Endothelial cell of umbilical vein (primary cell): ENCODE results near the gene LRP1B. TPM values are rescaled to one million over a fixed set of nuclear protein-coding genes. Genes with fewer than 3 reads are reported as not detected.

Experiments
- BruUV-seq: library from RNA; stranded (reverse); fragments of 400-500 nt; replicated peaks from 2 replicates; lab custom pipeline; 2021; lab: Mats Ljungman, UMichigan
- CTCF ChIA-PET: fragments of 300-600, 350-600 bp; sonication (Branson Sonifier 250); formaldehyde crosslinking; loops from one replicate; lab custom pipeline; 2021; ENCODE audit warnings: antibody characterized with exemption, inconsistent platforms; lab: Charles Lee
- POLR2A ChIA-PET: fragments of 300-600, 350-600 bp; sonication (Branson Sonifier 250); formaldehyde crosslinking; loops from one replicate; lab custom pipeline; 2021; ENCODE audit warnings: antibody characterized with exemption, inconsistent platforms; lab: Charles Lee
- DNase-seq: peaks from one replicate; pipeline ENCODE4 v3.0.0-alpha.2; 2011; ENCODE audit warnings: low read depth, low spot score
- FAIRE-seq: peaks from 2 replicates; lab custom pipeline; 2011; peaks lifted over from hg19 to GRCh38; lab: Jason Lieb, UNC
- H2AFZ ChIP-seq: 2 replicates; pipeline ENCODE4 v1.6.0; 2012; ENCODE audit warnings: low read depth, low read length, control low read depth, inconsistent platforms
- H3K27ac ChIP-seq: 2 replicates; pipeline ENCODE4 v1.5.1; 2011; ENCODE audit warnings: low read depth, mild to moderate bottlenecking, control low read depth, low read length, moderate library complexity; ENCODE audit not compliant: insufficient read depth
- H3K27me3 ChIP-seq, 2 experiments: 2 replicates each; pipeline versions ENCODE4 v1.6.0 to v1.6.1; 2011; ENCODE audit warnings: low read length in 2 of 2, mixed read lengths in 1 of 2; ENCODE audit not compliant: control insufficient read depth in 2 of 2, insufficient read depth in 2 of 2
- H3K36me3 ChIP-seq, 2 experiments: 2 replicates in 1 of 2; 3 replicates in 1 of 2; pipeline ENCODE4 v1.5.1; 2011; ENCODE audit warnings: low read length in 2 of 2, mild to moderate bottlenecking in 1 of 2, moderate library complexity in 1 of 2; ENCODE audit not compliant: control insufficient read depth in 2 of 2, insufficient read depth in 2 of 2; ENCODE audit errors: extremely low read depth in 1 of 2
- H3K4me1 ChIP-seq: 3 replicates; pipeline ENCODE4 v1.5.1; 2011; ENCODE audit warnings: mild to moderate bottlenecking, low read length; ENCODE audit not compliant: control insufficient read depth, insufficient read depth; ENCODE audit errors: extremely low read depth
- H3K4me2 ChIP-seq: 2 replicates; pipeline ENCODE4 v1.6.1; 2011; ENCODE audit warnings: low read length, control low read depth, mixed read lengths; ENCODE audit not compliant: insufficient read depth
- H3K4me3 ChIP-seq, 3 experiments: fragments of 200-600 bp in 1 of 3; sonication (generic), shearing (Covaris generic) in 1 of 3; replicated peaks in 1 of 3; 2 replicates each; pipeline ENCODE4 v1.5.1; 2011 to 2016; ENCODE audit warnings: control low read depth in 3 of 3, low read length in 3 of 3, mild to moderate bottlenecking in 2 of 3, inconsistent platforms in 1 of 3, low read depth in 1 of 3, moderate library complexity in 1 of 3; ENCODE audit not compliant: insufficient read depth in 1 of 3
- H3K79me2 ChIP-seq: 2 replicates; pipeline ENCODE4 v1.6.0; 2012; ENCODE audit warnings: low read length, inconsistent platforms; ENCODE audit not compliant: control insufficient read depth, insufficient read depth
- H3K9ac ChIP-seq: replicated peaks from 2 replicates; pipeline ENCODE3; 2011; ENCODE audit warnings: low read length, control low read depth; ENCODE audit not compliant: insufficient read depth; ENCODE audit errors: extremely low read depth
- H3K9me1 ChIP-seq: replicated peaks from 3 replicates; pipeline ENCODE4 v1.6.0; 2011; ENCODE audit warnings: mild to moderate bottlenecking, low read length; ENCODE audit not compliant: control insufficient read depth, insufficient read depth; ENCODE audit errors: extremely low read depth
- H3K9me3 ChIP-seq: replicated peaks from 2 replicates; pipeline ENCODE4 v1.5.1; 2012; ENCODE audit warnings: low read length, inconsistent platforms; ENCODE audit not compliant: control insufficient read depth, insufficient read depth
- H4K20me1 ChIP-seq: replicated peaks from 2 replicates; pipeline ENCODE3; 2011; ENCODE audit warnings: mild to moderate bottlenecking, low read length; ENCODE audit not compliant: control insufficient read depth, insufficient read depth; ENCODE audit errors: extremely low read depth
- CTCF ChIP-seq, 2 donors: IDR thresholded peaks; 1 replicate in 1 of 2; 2 replicates in 1 of 2; pipeline ENCODE4 v1.5.1; 2011; ENCODE audit warnings: low read length in 2 of 2, mild to moderate bottlenecking in 2 of 2, moderate library complexity in 2 of 2, control low read depth in 1 of 2, inconsistent platforms in 1 of 2, low read depth in 1 of 2; ENCODE audit not compliant: insufficient read depth in 1 of 2; ENCODE audit errors: extremely low read depth in 1 of 2
- EZH2 ChIP-seq: IDR thresholded peaks from 2 replicates; pipeline ENCODE4 v1.6.1; 2012; ENCODE audit warnings: borderline replicate concordance, low read depth, mild to moderate bottlenecking, moderate library complexity, low read length, inconsistent platforms; ENCODE audit not compliant: severe bottlenecking
- FOS ChIP-seq: IDR thresholded peaks from 2 replicates; pipeline ENCODE4 v1.6.1; 2011; ENCODE audit warnings: mild to moderate bottlenecking, low read length, moderate library complexity, borderline replicate concordance; ENCODE audit not compliant: insufficient read depth
- GATA2 ChIP-seq: IDR thresholded peaks from 2 replicates; pipeline ENCODE4 v1.7.0; 2011; ENCODE audit warnings: low read depth, mild to moderate bottlenecking, moderate library complexity, mixed read lengths, low read length; ENCODE audit not compliant: insufficient read length, insufficient read depth
- MAX ChIP-seq: IDR thresholded peaks from 2 replicates; pipeline ENCODE4 v1.6.1; 2011; ENCODE audit not compliant: insufficient read depth, insufficient read length
- MYC ChIP-seq: IDR thresholded peaks from one replicate; pipeline ENCODE4 v1.6.1; 2011; ENCODE audit warnings: mild to moderate bottlenecking, low read depth, low read length
- POLR2A ChIP-seq: IDR thresholded peaks from 2 replicates; pipeline ENCODE4 v1.6.1; 2012; ENCODE audit warnings: low read depth, mild to moderate bottlenecking, control low read depth, low read length
- dilution Hi-C: fragments of 300-500 bp; cut with MboI; formaldehyde crosslinking; loops from one replicate; pipeline ENCODE4 v1.15.0; 2019; ENCODE audit warnings: low sequenced_read_pairs; ENCODE audit not compliant: extremely low pct_ligation_motif_present
- intact Hi-C: fragments of 100-400 bp; cut with micrococcal nuclease; formaldehyde crosslinking; loops from one replicate; pipeline ENCODE4 v1.10.0; 2022
- polyA plus RNA-seq, 4 experiments: library from polyadenylated mRNA; depleted of rRNA in 3 of 4; stranded (reverse) in 3 of 4; unstranded in 1 of 4; fragments of >200 nt; gene quantifications; 2 replicates each; pipeline versions ENCODE4 v1.2.1 to v1.2.3, GENCODE V29; 2011 to 2012; ENCODE audit warnings: missing spikeins in 1 of 4
- total RNA-seq: library from RNA; stranded (reverse); gene quantifications from 2 replicates; pipeline ENCODE4 v1.2.3, GENCODE V29; 2021

LRP1B gene
- total and polyA plus RNA-seq, 2 donors (not counting 3 experiments of a cell fraction or from before 2014, with no cell fraction given): 0.03 to 0.07 TPM

- DNase-seq (no peak), FAIRE-seq (no peak)
- Histone ChIP-seq H3K4me3 (no peak overlapping the region), H3K4me2 (no peak overlapping the region), H3K4me1 (no peaks in the 10 kb centered on the region), H3K9me3 (no peaks in the 10 kb centered on the region), H2AFZ (no peak overlapping the region), H3K9me1 (no peaks in the 10 kb centered on the region), H3K79me2 (no peaks in the 10 kb centered on the region), H3K27ac (no peak overlapping the region), H3K36me3 (no peaks in the 10 kb centered on the region), H3K9ac (no peak overlapping the region), H4K20me1 (no peaks in the 10 kb centered on the region), H3K27me3 (no peaks in the 10 kb centered on the region)
- intact Hi-C loops (no loop called here), dilution Hi-C loops (no loop called here)
- POLR2A ChIA-PET: no interaction called here
- no TSS peak for BruUV-seq
- CTCF ChIA-PET: no interaction called here
- TF ChIP-seq POLR2A (no peak), MAX (no peak), EZH2 (no peak), CTCF (IDR thresholded peaks at IDR 0.05; ENCODE audit: extremely low read depth in 1 of 2, insufficient read depth in 1 of 2, low read depth in 1 of 2, low read length in 2 of 2) (no peak), MYC (no peak), FOS (no peak)
These were observed 655.0 kb downstream of the LRP1B start for GRCh38 chr2:141475801-141476200.

- Histone ChIP-seq H3K4me1 (no peaks in the 10 kb centered on the region), H2AFZ (no peak overlapping the region), H3K9ac (no peak overlapping the region), H3K27ac (no peak overlapping the region), H3K27me3 (no peaks in the 10 kb centered on the region), H3K4me2 (no peak overlapping the region), H3K9me1 (no peaks in the 10 kb centered on the region), H4K20me1 (no peaks in the 10 kb centered on the region), H3K79me2 (no peaks in the 10 kb centered on the region), H3K9me3 (no peaks in the 10 kb centered on the region), H3K4me3 (no peak overlapping the region), H3K36me3 (no peaks in the 10 kb centered on the region)
- CTCF ChIA-PET: interaction anchor here (0.6 to 1.5 kb wide), 4 partner anchors 10 to 38 kb away, joined by 3 to 4 read pairs (median 4); no protein-coding TSS in a partner anchor
- intact Hi-C loops: no loop called here
- no TSS peak for BruUV-seq
- DNase-seq (no peak), FAIRE-seq (no peak)
- dilution Hi-C loops: no loop called here
- no peak for TF ChIP-seq GATA2
- no peak for TF ChIP-seq EZH2
- no peak for TF ChIP-seq MYC
- POLR2A ChIA-PET: no interaction called here
These were observed 662.1 kb downstream of the LRP1B start for GRCh38 chr2:141468761-141469160.
